Hematopoietic multipotent progenitor cell treated with erythropoietin and hydrocortisone succinate and interleukin-3 and kit ligand, for 8 days (in vitro differentiated cells): Measurements from ENCODE around the gene PDCD1.
"Not testable (repeated sequence)": the region's sequence is repeated elsewhere in the genome, so short reads cannot be mapped to it uniquely, and the experiment has no call there.

Source experiments
- DNase-seq: peaks from one replicate; pipeline ENCODE4 v3.0.0-alpha.2; 2015

Gene PDCD1

GRCh38 chr2:241823531-241824437 is 34.9 kb downstream of the PDCD1 start:
- DNase-seq = not testable (repeated sequence)

GRCh38 chr2:241822264-241822623 is 36.5 kb downstream of the PDCD1 start:
- DNase-seq = no peak

- DNase-seq = no peak
These were observed 37.0 kb downstream of the PDCD1 start for GRCh38 chr2:241821460-241822263.

- DNase-seq = no peak
These were observed 37.9 kb downstream of the PDCD1 start for GRCh38 chr2:241820625-241821384.

- DNase-seq = not testable (repeated sequence)
These were observed 38.6 kb downstream of the PDCD1 start for GRCh38 chr2:241819947-241820624.

GRCh38 chr2:241818943-241819270 is 39.8 kb downstream of the PDCD1 start:
- no peak for DNase-seq

- DNase-seq = no peak
These were observed 40.3 kb downstream of the PDCD1 start for GRCh38 chr2:241818229-241818942.

GRCh38 chr2:241817821-241818215 is 40.9 kb downstream of the PDCD1 start:
- DNase-seq = not testable (repeated sequence)

GRCh38 chr2:241817126-241817820 is 41.4 kb downstream of the PDCD1 start:
- DNase-seq = no peak

- DNase-seq = no peak
These were observed 42.1 kb downstream of the PDCD1 start for GRCh38 chr2:241816431-241817121.

- DNase-seq = no peak
These were observed 42.9 kb downstream of the PDCD1 start for GRCh38 chr2:241815477-241816430.

- no peak for DNase-seq
These were observed 43.8 kb downstream of the PDCD1 start for GRCh38 chr2:241814643-241815476.

- DNase-seq = no peak
These were observed 44.4 kb downstream of the PDCD1 start for GRCh38 chr2:241814393-241814642.

- no peak for DNase-seq
These were observed 44.9 kb downstream of the PDCD1 start for GRCh38 chr2:241813644-241814392.

GRCh38 chr2:241812730-241813643 is 45.7 kb downstream of the PDCD1 start:
- no peak for DNase-seq

GRCh38 chr2:241811952-241812729 is 46.6 kb downstream of the PDCD1 start:
- no peak for DNase-seq
